Neuronal stem cell (in vitro differentiated cells): ENCODE measurements around the gene SLC36A2.

ENCODE experiments used
- DNase-seq: peaks from one replicate; pipeline ENCODE4 v3.0.0-alpha.2; 2013; ENCODE audit warnings: low spot score
- H2AFZ ChIP-seq: one replicate; pipeline ENCODE4 v1.6.1; 2013; ENCODE audit warnings: mild to moderate bottlenecking, low read length, inconsistent platforms
- H2AK5ac ChIP-seq: 2 replicates; pipeline ENCODE4 v1.6.1; 2013; ENCODE audit warnings: low read depth, mild to moderate bottlenecking, inconsistent platforms, low read length, moderate library complexity, mixed read lengths
- H2BK120ac ChIP-seq: 2 replicates; pipeline ENCODE4 v1.6.1; 2013; ENCODE audit warnings: low read depth, mild to moderate bottlenecking, inconsistent platforms, low read length, moderate library complexity, mixed read lengths
- H2BK12ac ChIP-seq: one replicate; pipeline ENCODE4 v1.6.1; 2013; ENCODE audit warnings: low read length, inconsistent platforms
- H2BK15ac ChIP-seq: 2 replicates; pipeline ENCODE4 v1.6.1; 2013; ENCODE audit warnings: mild to moderate bottlenecking, low read length, inconsistent platforms, mixed read lengths
- H2BK5ac ChIP-seq: one replicate; pipeline ENCODE4 v1.6.1; 2013; ENCODE audit warnings: inconsistent platforms, mild to moderate bottlenecking, low read length, moderate library complexity
- H3K14ac ChIP-seq: one replicate; pipeline ENCODE4 v1.6.1; 2013; ENCODE audit warnings: low read length, inconsistent platforms
- H3K18ac ChIP-seq: 2 replicates; pipeline ENCODE4 v1.6.1; 2013; ENCODE audit warnings: low read length, inconsistent platforms
- H3K23ac ChIP-seq: 2 replicates; pipeline ENCODE4 v1.6.1; 2013; ENCODE audit warnings: low read depth, mild to moderate bottlenecking, mixed read lengths, low read length, inconsistent platforms; ENCODE audit not compliant: poor library complexity
- H3K27ac ChIP-seq: replicated peaks from 3 replicates; pipeline ENCODE4 v1.5.1; 2013; ENCODE audit warnings: low read length, inconsistent platforms
- H3K27me3 ChIP-seq, 3 experiments: 2 replicates each; pipeline ENCODE4 v1.6.1; 2013; ENCODE audit warnings: low read length in 3 of 3, mild to moderate bottlenecking in 2 of 3, inconsistent platforms in 1 of 3, low read depth in 1 of 3, mixed read lengths in 1 of 3, moderate library complexity in 1 of 3; ENCODE audit not compliant: control insufficient read depth in 3 of 3, insufficient read depth in 3 of 3
- H3K36me3 ChIP-seq, 2 donors: replicated peaks in 1 of 2; 2 replicates each; pipeline ENCODE4 v1.6.1; 2013; ENCODE audit warnings: low read length in 2 of 2; ENCODE audit not compliant: control insufficient read depth in 2 of 2, insufficient read depth in 2 of 2
- H3K4ac ChIP-seq: 2 replicates; pipeline ENCODE4 v1.6.1; 2013; ENCODE audit warnings: inconsistent platforms, mild to moderate bottlenecking, low read length, moderate library complexity
- H3K4me1 ChIP-seq, 2 donors: 1 replicate in 1 of 2; 2 replicates in 1 of 2; pipeline ENCODE4 v1.6.1; 2013; ENCODE audit warnings: low read length in 2 of 2, low read depth in 1 of 2; ENCODE audit not compliant: control insufficient read depth in 2 of 2, insufficient read depth in 1 of 2
- H3K4me2 ChIP-seq: one replicate; pipeline ENCODE4 v1.6.1; 2013; ENCODE audit warnings: mild to moderate bottlenecking, low read length, inconsistent platforms; ENCODE audit not compliant: insufficient read depth, poor library complexity, severe bottlenecking
- H3K4me3 ChIP-seq, 2 donors: 2 replicates each; pipeline ENCODE4 v1.5.1; 2013; ENCODE audit warnings: low read length in 2 of 2, mild to moderate bottlenecking in 2 of 2, inconsistent platforms in 1 of 2, moderate library complexity in 1 of 2
- H3K79me1 ChIP-seq: one replicate; pipeline ENCODE4 v1.6.1; 2013; ENCODE audit warnings: low read depth, mild to moderate bottlenecking, inconsistent platforms, low read length, moderate library complexity
- H3K9ac ChIP-seq: one replicate; pipeline ENCODE4 v1.6.1; 2013; ENCODE audit warnings: mild to moderate bottlenecking, low read depth, low read length, inconsistent platforms; ENCODE audit not compliant: poor library complexity
- H3K9me3 ChIP-seq, 2 donors: replicated peaks in 1 of 2; 2 replicates each; pipeline versions ENCODE3 to v1.6.1; 2013; ENCODE audit warnings: low read length in 2 of 2, mild to moderate bottlenecking in 2 of 2, inconsistent platforms in 1 of 2, low read depth in 1 of 2, mixed read lengths in 1 of 2, moderate library complexity in 1 of 2; ENCODE audit not compliant: control insufficient read depth in 2 of 2, insufficient read depth in 1 of 2
- H4K8ac ChIP-seq: one replicate; pipeline ENCODE4 v1.6.1; 2013; ENCODE audit warnings: low read depth, mild to moderate bottlenecking, inconsistent platforms, low read length, moderate library complexity
- H4K91ac ChIP-seq: one replicate; pipeline ENCODE4 v1.6.1; 2013; ENCODE audit warnings: low read length, low read depth, mild to moderate bottlenecking, inconsistent platforms; ENCODE audit not compliant: poor library complexity
- whole genome bisulfite sequencing, 2 donors: extraction: QIAGEN DNeasy Blood & Tissue Kit; methylation state at CpG; one replicate each; pipeline ENCODE4 v1.1.7; 2013; ENCODE audit warnings: missing lambda C conversion rate in 2 of 2, mixed read lengths in 1 of 2; ENCODE audit not compliant: insufficient read length in 2 of 2, insufficient replicate concordance in 1 of 2; ENCODE audit errors: extremely low coverage in 2 of 2; 5-methylcytosine and 5-hydroxymethylcytosine counted together

The SLC36A2 gene

DNA sequence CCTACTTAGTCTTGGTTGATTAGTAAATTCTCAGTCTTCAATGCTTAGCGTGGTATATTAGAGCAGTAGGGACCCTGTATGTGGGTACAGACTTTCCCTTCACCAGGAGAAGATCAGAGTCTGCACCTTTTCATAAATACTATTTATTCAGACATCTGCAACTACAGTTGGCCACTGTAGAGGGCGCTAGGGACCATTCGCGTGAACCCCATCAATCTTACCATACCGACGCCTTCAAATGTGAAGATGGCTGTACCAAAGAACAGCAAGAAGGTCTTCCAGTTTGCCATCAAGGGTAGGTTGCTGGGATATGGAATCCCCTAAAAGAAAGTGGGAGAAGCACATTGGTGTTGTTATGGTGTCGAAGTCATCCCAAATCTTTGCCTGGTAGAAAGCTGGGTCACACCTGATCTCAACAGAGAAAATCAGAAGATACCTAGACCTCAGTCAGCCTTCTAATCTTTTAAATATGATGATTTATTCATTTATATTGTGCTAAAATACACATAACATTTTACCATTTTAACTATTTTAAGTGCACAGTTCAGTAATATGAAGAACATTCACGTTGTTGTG is 62.9 kb downstream of the SLC36A2 start:
- Histone ChIP-seq H3K9me3 (no peaks in the 10 kb centered on the region), H3K36me3 (no peaks in the 10 kb centered on the region), H3K18ac (no peak overlapping the region), H3K79me1 (no peaks in the 10 kb centered on the region), H3K4me1 (no peaks in the 10 kb centered on the region), H3K9ac (no peak overlapping the region), H2BK12ac (no peak overlapping the region), H2BK5ac (no peak overlapping the region), H3K27me3 (no peaks in the 10 kb centered on the region), H2BK15ac (no peak overlapping the region), H4K8ac (no peak overlapping the region), H3K23ac (no peak overlapping the region), H2AFZ (no peak overlapping the region), H3K4me2 (no peak overlapping the region), H4K91ac (no peak overlapping the region), H3K14ac (no peak overlapping the region), H3K27ac (no peak overlapping the region), H3K4me3 (no peak overlapping the region), H3K4ac (no peak overlapping the region), H2BK120ac (no peak overlapping the region), H2AK5ac (no peak overlapping the region)
- DNase-seq = peak; percentile 4
- WGBS, 2 donors = no CpG with 5 or more reads among the region's 8 CpGs

DNA sequence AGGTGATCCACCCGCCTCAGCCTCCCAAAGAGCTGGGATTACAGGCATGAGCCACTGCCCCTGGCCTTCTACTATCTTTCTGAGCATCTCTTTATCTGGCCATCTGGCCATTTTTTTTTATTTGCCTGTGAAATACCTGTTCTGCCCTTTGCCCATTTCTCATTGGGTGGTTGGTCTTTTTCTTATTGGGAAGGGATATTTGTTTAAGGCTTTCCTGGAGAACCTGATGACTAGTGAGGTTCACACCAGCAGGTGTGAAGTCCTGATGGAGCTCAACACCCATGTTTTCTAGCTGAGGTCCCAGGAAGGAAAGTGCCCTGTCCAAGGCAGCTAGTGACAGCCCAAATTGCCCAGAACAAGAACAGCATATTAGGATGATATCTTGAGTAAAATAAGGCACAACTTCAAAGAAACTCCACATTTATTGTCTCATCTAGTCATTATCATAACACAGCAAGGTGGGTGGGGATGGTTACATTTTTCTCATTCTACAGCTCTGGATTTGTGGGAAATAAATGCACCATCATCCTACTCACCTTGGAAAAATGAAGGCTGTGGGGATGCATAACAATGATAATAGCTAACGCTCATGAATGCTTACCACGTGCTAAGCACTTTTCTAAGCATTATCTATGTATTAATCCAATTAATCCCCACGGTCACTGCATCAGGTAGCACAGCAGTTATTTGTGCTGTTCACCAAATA is 64.1 kb downstream of the SLC36A2 start:
- Histone ChIP-seq H3K23ac (no peak overlapping the region), H3K4me1 (no peaks in the 10 kb centered on the region)
- WGBS, 2 donors = no CpG with 5 or more reads among the region's 4 CpGs

DNA sequence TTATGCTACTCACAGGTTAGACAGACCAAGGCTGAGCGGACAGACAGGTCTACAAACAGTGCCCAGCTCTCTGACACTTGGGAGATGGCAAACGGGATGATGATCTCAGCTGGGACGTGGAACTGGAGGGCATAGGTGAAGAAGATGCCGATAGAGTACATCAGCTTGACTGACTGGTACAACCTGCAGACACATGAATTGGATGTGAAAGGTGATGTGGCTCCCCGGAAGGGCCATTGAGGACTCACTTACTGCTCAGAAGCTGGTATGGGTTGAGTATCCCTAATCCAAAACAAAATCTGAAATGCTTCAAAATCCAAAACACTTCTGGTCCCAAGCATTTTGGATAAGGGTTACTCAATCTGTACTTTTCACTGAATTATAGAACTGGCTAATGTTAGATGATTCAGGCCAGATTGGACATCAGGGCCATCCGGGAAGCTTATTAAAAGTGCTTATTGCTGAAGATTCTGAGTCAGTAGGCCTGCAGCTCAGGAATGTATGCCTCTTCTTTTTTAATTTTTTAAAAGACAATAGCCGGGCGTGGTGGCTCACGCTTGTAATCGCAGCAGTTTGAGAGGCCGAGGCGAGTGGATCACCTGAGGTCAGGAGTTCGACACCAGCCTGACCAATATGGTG is 66.2 kb downstream of the SLC36A2 start:
- H3K14ac ChIP-seq = no peak overlapping the region
- H3K23ac ChIP-seq = no peak overlapping the region
- H2BK15ac ChIP-seq = no peak overlapping the region
- DNase-seq = no peak
- H3K27ac ChIP-seq = no peak overlapping the region
- no peaks in the 10 kb centered on the region for H3K4me1 ChIP-seq
- H2BK12ac ChIP-seq = no peak overlapping the region
- no CpG with 5 or more reads among the region's 13 CpGs for WGBS, 2 donors
- no peaks in the 10 kb centered on the region for H3K79me1 ChIP-seq
- no peak overlapping the region for H4K91ac ChIP-seq
- no peak overlapping the region for H3K4ac ChIP-seq
- no peak overlapping the region for H3K9ac ChIP-seq
- H2BK5ac ChIP-seq = no peak overlapping the region
- no peak overlapping the region for H3K4me2 ChIP-seq
- H4K8ac ChIP-seq = no peak overlapping the region
- H2AFZ ChIP-seq = no peak overlapping the region
- no peak overlapping the region for H3K4me3 ChIP-seq
- no peaks in the 10 kb centered on the region for H3K36me3 ChIP-seq
- no peaks in the 10 kb centered on the region for H3K27me3 ChIP-seq
- no peak overlapping the region for H2AK5ac ChIP-seq
- no peaks in the 10 kb centered on the region for H3K9me3 ChIP-seq
- H2BK120ac ChIP-seq = no peak overlapping the region
- no peak overlapping the region for H3K18ac ChIP-seq

More for the DNA sequence above, 64.1 kb downstream of the SLC36A2 start:
- Histone ChIP-seq H2BK120ac (no peak overlapping the region), H2BK15ac (no peak overlapping the region), H3K14ac (no peak overlapping the region), H3K4ac (no peak overlapping the region), H2BK5ac (no peak overlapping the region), H3K9me3 (no peaks in the 10 kb centered on the region), H3K79me1 (no peaks in the 10 kb centered on the region), H2AK5ac (no peak overlapping the region), H2AFZ (no peak overlapping the region), H4K8ac (no peak overlapping the region), H4K91ac (no peak overlapping the region), H3K18ac (no peak overlapping the region), H2BK12ac (no peak overlapping the region), H3K4me3 (no peak overlapping the region), H3K36me3 (no peaks in the 10 kb centered on the region), H3K9ac (no peak overlapping the region), H3K4me2 (no peak overlapping the region), H3K27ac (no peak overlapping the region), H3K27me3 (no peaks in the 10 kb centered on the region)
- no peak for DNase-seq

DNA sequence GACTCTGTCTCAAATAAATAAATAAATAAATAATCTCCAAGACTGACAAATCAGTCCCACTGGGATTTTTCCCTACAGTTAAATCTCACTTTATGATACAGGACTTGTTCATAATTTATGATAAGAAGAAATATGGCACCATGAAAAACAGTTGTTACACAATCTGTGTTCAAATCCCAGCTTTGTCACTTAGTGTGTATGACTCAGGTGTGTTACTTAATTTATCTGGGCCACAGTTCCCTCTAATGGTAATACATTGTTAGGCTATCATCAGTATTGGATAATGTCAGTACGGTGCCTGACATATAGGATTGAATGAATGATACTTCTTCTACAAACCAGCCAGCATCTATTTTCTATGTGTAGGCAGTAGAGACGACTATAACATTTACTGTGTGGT is 66.9 kb downstream of the SLC36A2 start:
- Histone ChIP-seq H4K8ac (no peak overlapping the region), H3K18ac (no peak overlapping the region), H2AFZ (no peak overlapping the region), H4K91ac (no peak overlapping the region), H3K4ac (no peak overlapping the region), H3K36me3 (no peaks in the 10 kb centered on the region), H3K27me3 (no peaks in the 10 kb centered on the region), H3K14ac (no peak overlapping the region), H3K4me1 (no peaks in the 10 kb centered on the region), H2AK5ac (no peak overlapping the region), H2BK5ac (no peak overlapping the region), H3K4me3 (no peak overlapping the region), H2BK12ac (no peak overlapping the region), H2BK15ac (no peak overlapping the region), H3K27ac (no peak overlapping the region), H2BK120ac (no peak overlapping the region), H3K9ac (no peak overlapping the region), H3K9me3 (no peaks in the 10 kb centered on the region), H3K4me2 (no peak overlapping the region), H3K79me1 (no peaks in the 10 kb centered on the region), H3K23ac (no peak overlapping the region)
- no CpG with 5 or more reads among the region's 2 CpGs for WGBS, 2 donors
- no peak for DNase-seq
